PC-9 (cell line): Measurements from ENCODE around the gene PPFIBP1. TPM values are rescaled to one million over a fixed set of nuclear protein-coding genes. Genes with fewer than 3 reads are reported as not detected.
A peak's percentile ranks its signal among the peaks of the same experiment; 100 is the strongest.

Source experiments
- BruUV-seq: library from RNA; stranded (reverse); fragments of 400-500 nt; replicated peaks from 2 replicates; lab custom pipeline; 2021; lab: Mats Ljungman, UMichigan
- CTCF ChIA-PET: fragments of 300-600 bp; sonication (Branson Sonifier 250); formaldehyde crosslinking; loops from one replicate; lab custom pipeline; 2022; ENCODE audit warnings: antibody characterized with exemption; lab: Charles Lee
- POLR2A ChIA-PET: fragments of 300-600 bp; sonication (Branson Sonifier 250); formaldehyde crosslinking; loops from one replicate; lab custom pipeline; 2022; ENCODE audit warnings: antibody characterized with exemption; ENCODE audit not compliant: unreplicated experiment; lab: Charles Lee
- DNase-seq, 2 experiments: peaks; one replicate each; pipeline versions ENCODE4 v3.0.0 to v3.0.0-alpha.2; 2015 to 2022; ENCODE audit warnings: mixed read lengths in 1 of 2
- H2AFZ ChIP-seq: fragments of 200-600 bp; sonication (generic); 2 replicates; pipeline ENCODE4 v1.8.1; 2017; ENCODE audit warnings: antibody characterized with exemption
- H3F3A ChIP-seq: fragments of 200-600 bp; sonication (generic); 2 replicates; pipeline ENCODE4 v1.8.1; 2017; ENCODE audit warnings: antibody characterized with exemption, mild to moderate bottlenecking, low read depth; ENCODE audit not compliant: insufficient read depth
- H3K27ac ChIP-seq: fragments of 200-600 bp; sonication (generic); 2 replicates; pipeline ENCODE4 v1.6.1; 2016; ENCODE audit warnings: mixed run types
- H3K27me3 ChIP-seq: fragments of 200-600 bp; sonication (generic); 2 replicates; pipeline ENCODE4 v1.6.1; 2016; ENCODE audit warnings: low read depth, mixed run types; ENCODE audit not compliant: insufficient read depth
- H3K36me3 ChIP-seq: fragments of 200-600 bp; sonication (generic); 2 replicates; pipeline ENCODE4 v1.6.1; 2016; ENCODE audit warnings: low read depth, mixed run types
- H3K4me1 ChIP-seq: fragments of 200-600 bp; sonication (generic); replicated peaks from 2 replicates; pipeline ENCODE4 v1.6.1; 2016; ENCODE audit warnings: mixed run types; ENCODE audit not compliant: insufficient read depth
- H3K4me2 ChIP-seq: fragments of 200-600 bp; sonication (generic); 2 replicates; pipeline ENCODE4 v1.6.1; 2017; ENCODE audit warnings: mixed run types
- H3K4me3 ChIP-seq: fragments of 200-600 bp; sonication (generic); 2 replicates; pipeline ENCODE4 v1.6.1; 2016; ENCODE audit warnings: mixed run types
- H3K79me2 ChIP-seq: fragments of 200-600 bp; sonication (generic); 2 replicates; pipeline ENCODE4 v1.6.1; 2017; ENCODE audit warnings: low read depth, mixed run types
- H3K9me2 ChIP-seq: fragments of 200-600 bp; sonication (generic); 2 replicates; pipeline ENCODE4 v1.8.1; 2017; ENCODE audit warnings: mild to moderate bottlenecking; ENCODE audit not compliant: insufficient read depth
- H3K9me3 ChIP-seq: fragments of 200-600 bp; sonication (generic); 2 replicates; pipeline ENCODE4 v1.8.1; 2016; ENCODE audit warnings: low read depth; ENCODE audit not compliant: insufficient read depth
- H4K20me1 ChIP-seq: fragments of 200-600 bp; sonication (generic); 2 replicates; pipeline ENCODE4 v1.8.1; 2017; ENCODE audit not compliant: insufficient read depth
- CTCF ChIP-seq: fragments of 200-600 bp; sonication (generic); conservative IDR thresholded peaks from 2 replicates; pipeline ENCODE4 v1.6.1; 2017; ENCODE audit warnings: mixed run types, antibody characterized with exemption, mild to moderate bottlenecking, moderate library complexity
- EZH2 ChIP-seq: fragments of 200-600 bp; sonication (generic); IDR thresholded peaks from 2 replicates; pipeline ENCODE4 v1.8.0; 2017; ENCODE audit warnings: antibody characterized with exemption, low read depth
- intact Hi-C: fragments of 100-400 bp; cut with micrococcal nuclease; formaldehyde crosslinking; loops from one replicate; pipeline ENCODE4 v1.10.0; 2022; ENCODE audit not compliant: unreplicated experiment
- total RNA-seq: library from RNA; stranded (reverse); gene quantifications from 2 replicates; pipeline ENCODE4 v1.2.3, GENCODE V29; 2021

PPFIBP1 gene
- total RNA-seq, 1 experiment from 2014 or later, result 77.0 TPM

- intact Hi-C loops, result no loop called here
- Histone ChIP-seq H3K36me3 (no peaks in the 10 kb centered on the region), H3K4me2 (no peak overlapping the region), H2AFZ (no peak overlapping the region), H3K27me3 (no peaks in the 10 kb centered on the region), H3K4me1 (peaks cover 8% of the 10 kb centered on the region; the same call in 1 of the 2 replicates), H3F3A (no peaks in the 10 kb centered on the region), H3K27ac (no peak overlapping the region), H3K9me2 (no peaks in the 10 kb centered on the region), H3K9me3 (0 out of 2 replicates have a peak, but pooled peaks cover 8% of the 10 kb centered on the region), H3K4me3 (no peak overlapping the region), H4K20me1 (no peaks in the 10 kb centered on the region), H3K79me2 (no peaks in the 10 kb centered on the region)
- POLR2A ChIA-PET, result no interaction called here
- peak in 1 of 2 experiments; percentile 43 for DNase-seq
- no peak for TF ChIP-seq EZH2
- no peak for TF ChIP-seq CTCF
- CTCF ChIA-PET, result no interaction called here
- BruUV-seq, result no TSS peak
Observed at GRCh38 chr12:27602516-27602915, 78.5 kb downstream of the PPFIBP1 start.

GRCh38 chr12:27604431-27604830, 80.4 kb downstream of the PPFIBP1 start:
- TF ChIP-seq CTCF, result no peak
- no peak for TF ChIP-seq EZH2
- no peak overlapping the region for H2AFZ ChIP-seq
- ChIA-PET POLR2A (interaction anchor here (0.6 kb wide), 1 partner anchor 34 kb away, joined by 4 read pairs; no protein-coding TSS in a partner anchor), CTCF (no interaction called here)
- DNase-seq, result no peak
- peaks cover 8% of the 10 kb centered on the region; the same call in 1 of the 2 replicates for H3K4me1 ChIP-seq
- H3K4me2 ChIP-seq, result no peak overlapping the region
- no peaks in the 10 kb centered on the region for H3K9me3 ChIP-seq
- 0 out of 2 replicates have a peak, but pooled peaks cover under 1% of the 10 kb centered on the region for H3K79me2 ChIP-seq
- no peaks in the 10 kb centered on the region for H3F3A ChIP-seq
- H3K9me2 ChIP-seq, result no peaks in the 10 kb centered on the region
- H3K27me3 ChIP-seq, result no peaks in the 10 kb centered on the region
- no peaks in the 10 kb centered on the region for H4K20me1 ChIP-seq
- BruUV-seq, result no TSS peak
- no peaks in the 10 kb centered on the region for H3K36me3 ChIP-seq
- intact Hi-C loops, result no loop called here
- H3K27ac ChIP-seq, result no peak overlapping the region
- no peak overlapping the region for H3K4me3 ChIP-seq

DNA sequence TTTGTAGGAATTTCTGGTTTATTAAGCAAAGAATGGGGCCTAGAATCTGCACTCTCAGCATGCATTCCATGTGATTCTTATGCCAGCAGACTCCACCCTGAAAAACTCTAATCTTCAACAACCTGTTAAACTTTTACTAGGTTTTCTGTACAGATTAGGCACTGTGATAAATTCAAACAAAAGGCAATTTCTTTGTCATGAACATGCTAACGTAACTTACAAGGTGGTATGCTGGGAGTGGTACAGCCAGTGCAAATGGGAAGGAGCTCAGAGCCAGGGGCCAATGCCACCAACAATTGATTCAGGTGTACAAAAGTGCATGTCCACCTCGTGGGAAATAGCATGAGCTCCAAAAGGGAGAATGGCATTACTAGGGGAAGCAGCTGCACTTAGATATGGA, 83.0 kb downstream of the PPFIBP1 start:
- no peaks in the 10 kb centered on the region for H3K36me3 ChIP-seq
- H3K4me2 ChIP-seq, result no peak overlapping the region
- POLR2A ChIA-PET, result interaction anchor here (0.6 kb wide), 1 partner anchor 33 kb away, joined by 3 read pairs; no protein-coding TSS in a partner anchor

More for the DNA sequence above, 83.0 kb downstream of the PPFIBP1 start:
- Histone ChIP-seq H3K9me3 (no peaks in the 10 kb centered on the region), H3K9me2 (no peaks in the 10 kb centered on the region), H3F3A (no peaks in the 10 kb centered on the region), H3K27me3 (no peaks in the 10 kb centered on the region), H4K20me1 (no peaks in the 10 kb centered on the region), H3K4me3 (no peak overlapping the region), H3K27ac (no peak overlapping the region), H2AFZ (no peak overlapping the region), H3K4me1 (peaks cover 10% of the 10 kb centered on the region; the same call in 1 of the 2 replicates), H3K79me2 (0 out of 2 replicates have a peak, but pooled peaks cover 3% of the 10 kb centered on the region)
- BruUV-seq, result no TSS peak
- TF ChIP-seq CTCF (no peak), EZH2 (no peak)
- CTCF ChIA-PET, result no interaction called here
- intact Hi-C loops, result no loop called here
- DNase-seq, result no peak
